ENCODE data around the gene FOSL2. TPM values are rescaled to one million over a fixed set of nuclear protein-coding genes. Genes with fewer than 3 reads are reported as not detected.
A peak's percentile ranks its signal among the peaks of the same experiment; 100 is the strongest.

FOSL2 gene
- total RNA-seq, 2 experiments from 2014 or later, result 0.35 to 1.0 TPM

- no peak overlapping the region for H3K4me3 ChIP-seq (ENCODE audit: low read depth, low read length, poor library complexity, severe bottlenecking)
- intact Hi-C loops (cut with micrococcal nuclease; ENCODE audit: unreplicated experiment), result no loop called here
- no TSS peak for BruUV-seq (replicated peaks)
- H3K79me2 ChIP-seq (ENCODE audit: insufficient read depth, low read depth, low read length), result no peaks in the 10 kb centered on the region
- no peaks in the 10 kb centered on the region for H3K9me2 ChIP-seq (ENCODE audit: insufficient read depth, low read length)
- no peak for TF ChIP-seq CTCF (conservative IDR thresholded peaks at IDR 0.05; ENCODE audit: low read length)
- H3K36me3 ChIP-seq (ENCODE audit: insufficient read depth, low read length), result no peaks in the 10 kb centered on the region
- POLR2A ChIA-PET, result no interaction called here
- no peak overlapping the region for H3K27ac ChIP-seq (ENCODE audit: low read depth, low read length, poor library complexity, severe bottlenecking)
- no peaks in the 10 kb centered on the region for H3K9me3 ChIP-seq (ENCODE audit: low read length)
- H2AFZ ChIP-seq (ENCODE audit: low read length), result no peak overlapping the region
- DNase-seq (ENCODE audit: low spot score), result no peak
- no peaks in the 10 kb centered on the region for H3K4me1 ChIP-seq (ENCODE audit: insufficient read depth, low read length, poor library complexity, severe bottlenecking)
- no peak overlapping the region for H3K4me2 ChIP-seq (ENCODE audit: low read length)
- no peaks in the 10 kb centered on the region for H4K20me1 ChIP-seq (ENCODE audit: insufficient read depth, low read length)
- CTCF ChIA-PET (ENCODE audit: unreplicated experiment), result no interaction called here
Measured at GRCh38 chr2:28420722-28421121, 28.1 kb downstream of the FOSL2 start.

- no peaks in the 10 kb centered on the region for H3K4me1 ChIP-seq (ENCODE audit: insufficient read depth, low read length, poor library complexity, severe bottlenecking)
- H3K79me2 ChIP-seq (ENCODE audit: insufficient read depth, low read depth, low read length), result no peaks in the 10 kb centered on the region
- TF ChIP-seq EZH2phosphoT487 (IDR thresholded peaks at IDR 0.05; ENCODE audit: borderline replicate concordance, low read depth, low read length) (no peak), CTCF (conservative IDR thresholded peaks at IDR 0.05; ENCODE audit: low read length) (no peak)
- no peak overlapping the region for H3K4me2 ChIP-seq (ENCODE audit: low read length)
- no peak overlapping the region for H3K4me3 ChIP-seq (ENCODE audit: low read depth, low read length, poor library complexity, severe bottlenecking)
- ChIA-PET CTCF (ENCODE audit: unreplicated experiment) (no interaction called here), POLR2A (no interaction called here)
- intact Hi-C loops (cut with micrococcal nuclease; ENCODE audit: unreplicated experiment), result no loop called here
- H3K9me3 ChIP-seq (ENCODE audit: low read length), result no peaks in the 10 kb centered on the region
- H3K9me2 ChIP-seq (ENCODE audit: insufficient read depth, low read length), result no peaks in the 10 kb centered on the region
- H3K36me3 ChIP-seq (ENCODE audit: insufficient read depth, low read length), result no peaks in the 10 kb centered on the region
- H2AFZ ChIP-seq (ENCODE audit: low read length), result peak overlapping the region; percentile 47
- no peak overlapping the region for H3K27ac ChIP-seq (ENCODE audit: low read depth, low read length, poor library complexity, severe bottlenecking)
- DNase-seq (ENCODE audit: low spot score), result no peak
- H4K20me1 ChIP-seq (ENCODE audit: insufficient read depth, low read length), result no peaks in the 10 kb centered on the region
- BruUV-seq (replicated peaks), result no TSS peak
Measured at GRCh38 chr2:28422908-28423741, 30.5 kb downstream of the FOSL2 start.

GRCh38 chr2:28423856-28424605, 31.4 kb downstream of the FOSL2 start:
- Histone ChIP-seq H3K4me1 (ENCODE audit: insufficient read depth, low read length, poor library complexity, severe bottlenecking) (no peaks in the 10 kb centered on the region), H3K79me2 (ENCODE audit: insufficient read depth, low read depth, low read length) (no peaks in the 10 kb centered on the region), H3K9me2 (ENCODE audit: insufficient read depth, low read length) (no peaks in the 10 kb centered on the region), H3K36me3 (ENCODE audit: insufficient read depth, low read length) (no peaks in the 10 kb centered on the region), H3K4me3 (ENCODE audit: low read depth, low read length, poor library complexity, severe bottlenecking) (no peak overlapping the region), H3K4me2 (ENCODE audit: low read length) (no peak overlapping the region), H4K20me1 (ENCODE audit: insufficient read depth, low read length) (no peaks in the 10 kb centered on the region), H3K9me3 (ENCODE audit: low read length) (no peaks in the 10 kb centered on the region), H2AFZ (ENCODE audit: low read length) (peak overlapping the region; percentile 47), H3K27ac (ENCODE audit: low read depth, low read length, poor library complexity, severe bottlenecking) (no peak overlapping the region)
- no peak for TF ChIP-seq EZH2phosphoT487 (IDR thresholded peaks at IDR 0.05; ENCODE audit: borderline replicate concordance, low read depth, low read length)
- TF ChIP-seq CTCF (conservative IDR thresholded peaks at IDR 0.05; ENCODE audit: low read length), result no peak
- ChIA-PET POLR2A (interaction anchor here (0.6 kb wide), 1 partner anchor 472 kb away, joined by 4 read pairs; no protein-coding TSS in a partner anchor), CTCF (ENCODE audit: unreplicated experiment) (no interaction called here)
- intact Hi-C loops (cut with micrococcal nuclease; ENCODE audit: unreplicated experiment), result no loop called here
- peak; percentile 11 for DNase-seq (ENCODE audit: low spot score)
- BruUV-seq (replicated peaks), result no TSS peak
